Uterus (tissue), 4 donors: Measurements from ENCODE around the gene WHRN. TPM values are rescaled to one million over a fixed set of nuclear protein-coding genes. Genes with fewer than 3 reads are reported as not detected.

Source experiments
- DNase-seq, 2 donors: peaks; one replicate each; pipeline ENCODE4 v3.0.0-alpha.2; 2019 to 2020
- H3K27ac ChIP-seq, 2 donors: fragments of 200-600 bp; sonication (generic); 1 replicate in 1 of 2; 2 replicates in 1 of 2; pipeline ENCODE4 v1.5.1; 2016 to 2018
- H3K27me3 ChIP-seq, 2 donors: fragments of 200-600 bp; sonication (generic); one replicate each; pipeline ENCODE4 v1.5.1; 2018 to 2019; ENCODE audit warnings: control low read depth in 1 of 2
- H3K36me3 ChIP-seq, 2 donors: fragments of 200-600 bp; sonication (generic); one replicate each; pipeline ENCODE4 v1.5.1; 2019; ENCODE audit warnings: control low read depth in 1 of 2
- H3K4me1 ChIP-seq, 2 donors: fragments of 200-600 bp; sonication (generic); one replicate each; pipeline ENCODE4 v1.5.1; 2018 to 2019; ENCODE audit warnings: control low read depth in 1 of 2
- H3K4me3 ChIP-seq, 2 donors: fragments of 200-600 bp; sonication (generic); 1 replicate in 1 of 2; 2 replicates in 1 of 2; pipeline ENCODE4 v1.5.1; 2018 to 2019; ENCODE audit warnings: mild to moderate bottlenecking in 1 of 2
- H3K9me3 ChIP-seq, 2 donors: fragments of 200-600 bp; sonication (generic); one replicate each; pipeline ENCODE4 v1.5.1; 2019; ENCODE audit warnings: control low read depth in 1 of 2
- CTCF ChIP-seq, 4 experiments: fragments of 200-600 bp in 2 of 4; fragments of 450-650 bp in 2 of 4; sonication (generic) in 2 of 4; IDR thresholded peaks; one replicate each; pipeline ENCODE4 v1.5.1; 2016 to 2019; ENCODE audit warnings: antibody characterized with exemption in 4 of 4, mild to moderate bottlenecking in 2 of 4, moderate library complexity in 1 of 4
- POLR2A ChIP-seq, 2 donors: fragments of 450-650 bp; IDR thresholded peaks; one replicate each; pipeline ENCODE4 v1.6.1; 2016; ENCODE audit warnings: antibody characterized with exemption in 2 of 2, mild to moderate bottlenecking in 1 of 2, moderate library complexity in 1 of 2
- intact Hi-C: fragments of 100-400 bp; cut with DNase I; formaldehyde crosslinking; loops from one replicate; pipeline ENCODE4 v1.15.1; 2023; ENCODE audit warnings: low total_unique reads
- total RNA-seq, 4 donors: library from RNA; depleted of rRNA in 3 of 4; stranded (reverse); fragments of >200 nt in 3 of 4; gene quantifications; one replicate each; pipeline versions ENCODE4 v1.1.0 to v1.2.4, GENCODE V29; 2014 to 2023
- donor health status: DM: yes; HTN: yes; CAD: no.

WHRN gene
- total RNA-seq, 4 donors from 2014 or later, result 4.0 to 32.3 (median 20.2) TPM

- DNase-seq, result no peak
- Histone ChIP-seq H3K4me3 (peak overlapping the region in 1 of 2 donors; percentile 56), H3K9me3 (no peaks in the 10 kb centered on the region), H3K27me3 (no peaks in the 10 kb centered on the region), H3K4me1 (peaks cover 19 to 41% of the 10 kb centered on the region in 2 donors), H3K36me3 (no peaks in the 10 kb centered on the region), H3K27ac (peak overlapping the region; percentile 97 to 98)
- no peak for TF ChIP-seq POLR2A (IDR thresholded peaks at IDR 0.05)
- no peak for TF ChIP-seq CTCF (IDR thresholded peaks at IDR 0.05)
- intact Hi-C loops, result no loop called here
These were observed 116.4 kb downstream of the WHRN start for GRCh38 chr9:114388764-114389375.

GRCh38 chr9:114388357-114388682 is 117.0 kb downstream of the WHRN start:
- H3K27me3 ChIP-seq, result no peaks in the 10 kb centered on the region
- TF ChIP-seq CTCF (IDR thresholded peaks at IDR 0.05), result no peak
- no peak for TF ChIP-seq POLR2A (IDR thresholded peaks at IDR 0.05)
- peak overlapping the region; percentile 97 to 98 for H3K27ac ChIP-seq
- peaks cover 19 to 43% of the 10 kb centered on the region in 2 donors for H3K4me1 ChIP-seq
- intact Hi-C loops, result no loop called here
- peak overlapping the region; percentile 53 to 56 for H3K4me3 ChIP-seq
- DNase-seq, result no peak
- H3K9me3 ChIP-seq, result no peaks in the 10 kb centered on the region
- no peaks in the 10 kb centered on the region for H3K36me3 ChIP-seq

- Histone ChIP-seq H3K27me3 (no peaks in the 10 kb centered on the region), H3K9me3 (no peaks in the 10 kb centered on the region), H3K4me1 (peaks cover 19 to 48% of the 10 kb centered on the region in 2 donors), H3K36me3 (no peaks in the 10 kb centered on the region), H3K4me3 (peak within 1 kb of the TSS; percentile 53 to 56), H3K27ac (peak within 1 kb of the TSS; percentile 97 to 98)
- intact Hi-C loops, result no loop called here
- TF ChIP-seq CTCF (IDR thresholded peaks at IDR 0.05) (peak in 2 of 4 experiments; percentile 9 to 16), POLR2A (IDR thresholded peaks at IDR 0.05) (peak; percentile 67 to 75)
- DNase-seq, result peak; percentile 77 to 80
These were observed 117.5 kb downstream of the WHRN start, which contains the start of gene AKNA for GRCh38 chr9:114387680-114388356. Gene AKNA (minus strand): TSS chr9:114387982. CDS start chr9:114381333, 6,649 bp downstream.

GRCh38 chr9:114386886-114387679 is 118.2 kb downstream of the WHRN start:
- no peaks in the 10 kb centered on the region for H3K36me3 ChIP-seq
- H3K9me3 ChIP-seq, result no peaks in the 10 kb centered on the region
- no peaks in the 10 kb centered on the region for H3K27me3 ChIP-seq
- H3K27ac ChIP-seq, result peak overlapping the region; percentile 97 to 98
- peak; percentile 58 for DNase-seq
- peaks cover 19 to 52% of the 10 kb centered on the region in 2 donors for H3K4me1 ChIP-seq
- no peak for TF ChIP-seq CTCF (IDR thresholded peaks at IDR 0.05)
- no peak for TF ChIP-seq POLR2A (IDR thresholded peaks at IDR 0.05)
- peak overlapping the region; percentile 53 to 56 for H3K4me3 ChIP-seq
- intact Hi-C loops, result no loop called here
